HCT116 (cell line): ENCODE results near the gene RPL11. TPM values are rescaled to one million over a fixed set of nuclear protein-coding genes. Genes with fewer than 3 reads are reported as not detected.

ENCODE experiments used
- ATAC-seq: fragments of 200-7000 bp; cut with Tn5 transposase; 2 replicates; pipeline ENCODE4 v1.9.1; 2020; ENCODE audit warnings: mild to moderate bottlenecking, moderate library complexity
- BruUV-seq: library from RNA; stranded (reverse); fragments of 400-500 nt; replicated peaks from 2 replicates; lab custom pipeline; 2021; lab: Mats Ljungman, UMichigan
- CTCF ChIA-PET: fragments of 300-600 bp; sonication (Branson Sonifier 250); formaldehyde crosslinking; loops from one replicate; lab custom pipeline; 2021; ENCODE audit warnings: antibody characterized with exemption; lab: Charles Lee
- POLR2A ChIA-PET: fragments of 300-600, 350-600 bp; sonication (Branson Sonifier 250); formaldehyde crosslinking; loops from one replicate; lab custom pipeline; 2021; ENCODE audit warnings: antibody characterized with exemption; lab: Charles Lee
- RAD21 ChIA-PET, 2 experiments: fragments of 300-600 bp; sonication (Branson Sonifier 250); formaldehyde crosslinking; loops; one replicate each; lab custom pipeline; 2023; ENCODE audit warnings: low total read pairs in 2 of 2; ENCODE audit not compliant: uncharacterized antibody in 2 of 2, unreplicated experiment in 2 of 2, low non-redundant PET in 1 of 2; lab: Charles Lee
- DNase-seq: peaks from one replicate; pipeline ENCODE4 v3.0.0-alpha.2; 2010; ENCODE audit warnings: low read depth, low spot score
- H2AFZ ChIP-seq: fragments of 200-600 bp; shearing (Covaris generic), sonication (generic); 2 replicates; pipeline ENCODE4 v1.6.1; 2017; ENCODE audit warnings: low read depth, mixed run types, mixed read lengths, antibody characterized with exemption, low read length; ENCODE audit not compliant: poor library complexity, severe bottlenecking
- H3K27ac ChIP-seq: 2 replicates; pipeline ENCODE4 v1.5.1; 2012; ENCODE audit warnings: low read depth, low read length
- H3K27me3 ChIP-seq: fragments of 200-600 bp; sonication (generic); 2 replicates; pipeline ENCODE4 v1.6.1; 2016; ENCODE audit warnings: mixed run types, low read length, mixed read lengths; ENCODE audit not compliant: insufficient read depth
- H3K36me3 ChIP-seq, 2 experiments: fragments of 200-500 bp in 1 of 2; fragments of 200-600 bp in 1 of 2; sonication (Bioruptor generic) in 1 of 2; sonication (generic) in 1 of 2; 2 replicates each; pipeline versions ENCODE4 v1.5.1 to v1.6.1; 2014 to 2016; ENCODE audit warnings: low read length in 2 of 2, inconsistent platforms in 1 of 2, mixed read lengths in 1 of 2, mixed run types in 1 of 2; ENCODE audit not compliant: insufficient read depth in 2 of 2, control insufficient read depth in 1 of 2
- H3K4me1 ChIP-seq, 2 experiments: fragments of 200-600 bp in 1 of 2; sonication (generic) in 1 of 2; 2 replicates each; pipeline versions ENCODE4 v1.5.1 to v1.6.1; 2012 to 2017; ENCODE audit warnings: low read length in 2 of 2, inconsistent platforms in 1 of 2, mild to moderate bottlenecking in 1 of 2, mixed read lengths in 1 of 2, mixed run types in 1 of 2, moderate library complexity in 1 of 2; ENCODE audit not compliant: insufficient read depth in 2 of 2, control insufficient read depth in 1 of 2
- H3K4me2 ChIP-seq: fragments of 200-600 bp; sonication (generic); 2 replicates; pipeline ENCODE4 v1.6.1; 2017; ENCODE audit warnings: mixed run types, low read length, mixed read lengths
- H3K4me3 ChIP-seq, 2 experiments: fragments of 200-600 bp in 1 of 2; sonication (generic) in 1 of 2; replicated peaks in 1 of 2; 2 replicates each; pipeline ENCODE4 v1.5.1; 2011 to 2016; ENCODE audit warnings: low read length in 2 of 2, control low read depth in 1 of 2, low read depth in 1 of 2, mild to moderate bottlenecking in 1 of 2, mixed read lengths in 1 of 2, mixed run types in 1 of 2
- H3K79me2 ChIP-seq: fragments of 200-600 bp; sonication (generic); 2 replicates; pipeline ENCODE4 v1.6.1; 2017; ENCODE audit warnings: mild to moderate bottlenecking, mixed run types, low read length, moderate library complexity, mixed read lengths; ENCODE audit not compliant: insufficient read depth
- H3K9ac ChIP-seq: fragments of 200-600 bp; sonication (generic); 2 replicates; pipeline ENCODE4 v1.6.1; 2016; ENCODE audit warnings: low read length, mixed read lengths
- H3K9me2 ChIP-seq: fragments of 200-600 bp; sonication (generic), shearing (Covaris generic); 2 replicates; pipeline ENCODE4 v1.6.1; 2017; ENCODE audit warnings: mixed run types, mild to moderate bottlenecking, moderate library complexity; ENCODE audit not compliant: insufficient read depth
- H3K9me3 ChIP-seq, 2 experiments: fragments of 200-500 bp in 1 of 2; fragments of 200-600 bp in 1 of 2; sonication (Bioruptor generic) in 1 of 2; sonication (generic) in 1 of 2; 2 replicates each; pipeline ENCODE4 v1.6.1; 2014 to 2017; ENCODE audit warnings: low read length in 2 of 2, mixed read lengths in 2 of 2, inconsistent platforms in 1 of 2, low read depth in 1 of 2, mild to moderate bottlenecking in 1 of 2, mixed run types in 1 of 2, moderate library complexity in 1 of 2; ENCODE audit not compliant: control insufficient read depth in 1 of 2, insufficient read depth in 1 of 2
- H4K20me1 ChIP-seq: fragments of 200-600 bp; sonication (generic), shearing (Covaris generic); 2 replicates; pipeline ENCODE4 v1.6.1; 2017; ENCODE audit warnings: mixed run types, mild to moderate bottlenecking, moderate library complexity; ENCODE audit not compliant: insufficient read depth
- POLR2AphosphoS5 ChIP-seq: IDR thresholded peaks from 2 replicates; pipeline ENCODE4 v1.6.1; 2011; ENCODE audit warnings: mild to moderate bottlenecking, low read depth, low read length, moderate library complexity
- REST ChIP-seq: IDR thresholded peaks from 2 replicates; pipeline ENCODE4 v1.6.1; 2012; ENCODE audit warnings: low read depth
- SIN3A ChIP-seq: IDR thresholded peaks from 2 replicates; pipeline ENCODE4 v1.6.1; 2012; ENCODE audit warnings: low read depth
- SP1 ChIP-seq: IDR thresholded peaks from 2 replicates; pipeline ENCODE4 v1.6.1; 2012; ENCODE audit warnings: low read depth
- TCF7L2 ChIP-seq: IDR thresholded peaks from 2 replicates; pipeline ENCODE4 v1.7.0; 2011; ENCODE audit warnings: borderline replicate concordance, inconsistent platforms; ENCODE audit not compliant: insufficient read depth, insufficient read length; ENCODE audit errors: extremely low read depth
- YY1 ChIP-seq: IDR thresholded peaks from 2 replicates; pipeline ENCODE4 v1.6.1; 2011; ENCODE audit warnings: low read length, low read depth, moderate library complexity, mild to moderate bottlenecking; ENCODE audit not compliant: insufficient replicate concordance; ENCODE audit errors: extremely low read depth
- ZNF274 ChIP-seq: fragments of 200-500 bp; sonication (Bioruptor generic); IDR thresholded peaks from 2 replicates; pipeline ENCODE4 v1.6.1; 2014; ENCODE audit warnings: mild to moderate bottlenecking, low read depth, low read length, inconsistent platforms
- intact Hi-C: fragments of 100-400 bp; cut with micrococcal nuclease; formaldehyde crosslinking; loops from 2 replicates; pipeline ENCODE4 v1.10.0; 2022
- total RNA-seq: library from RNA; stranded (reverse); gene quantifications from one replicate; pipeline ENCODE4 v1.2.1, GENCODE V29; 2021; ENCODE audit not compliant: unreplicated experiment

Gene RPL11
- total RNA-seq, 1 experiment from 2014 or later: 1,262 TPM

DNA sequence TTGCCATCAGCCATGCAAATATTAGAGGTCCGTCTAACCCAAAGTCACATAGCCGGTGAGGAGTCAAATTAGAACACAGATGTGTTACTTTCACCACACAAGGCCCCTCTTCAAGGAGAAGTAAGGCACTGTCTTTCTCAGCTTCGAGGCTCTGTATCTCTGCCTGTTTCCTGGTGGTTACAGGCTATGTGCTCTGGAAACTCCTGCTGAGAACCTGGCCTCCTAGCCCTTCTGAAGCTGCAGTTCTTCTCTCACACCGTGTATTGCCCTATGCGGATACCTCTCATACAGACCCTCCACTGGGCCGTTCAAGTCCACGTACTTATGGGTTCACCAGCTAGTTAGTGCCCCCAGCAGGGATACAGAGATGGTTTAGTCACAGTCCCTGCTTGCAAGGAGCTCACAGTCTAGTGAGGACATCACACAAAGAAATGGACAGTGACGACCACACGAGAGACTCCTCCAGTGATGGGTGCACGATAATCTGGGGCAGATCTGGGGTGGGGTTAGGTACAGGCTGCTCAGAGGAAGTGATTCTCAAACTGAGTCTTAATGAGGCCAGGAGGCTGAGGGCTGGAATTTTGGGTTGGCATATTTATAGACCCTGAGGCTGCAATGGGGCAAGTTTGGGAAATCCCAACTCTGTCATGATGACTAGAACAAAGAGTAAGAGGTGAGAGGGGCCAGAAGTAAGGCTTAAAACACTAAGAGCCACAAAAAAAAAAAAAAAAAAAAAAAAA is 28.8 kb downstream of the RPL11 start:
- H2AFZ ChIP-seq: no peak overlapping the region
- DNase-seq: no peak
- RAD21 ChIA-PET: no interaction called here
- TF ChIP-seq REST: no peak
- TF ChIP-seq YY1: no peak
- TF ChIP-seq SP1: no peak
- TF ChIP-seq POLR2AphosphoS5: no peak
- no peak for TF ChIP-seq ZNF274
- TF ChIP-seq SIN3A: no peak
- TF ChIP-seq TCF7L2: no peak
- TF ChIP-seq, all 23 proteins: peak for 0
- no TSS peak for BruUV-seq
- no peaks in the 10 kb centered on the region for H3K27me3 ChIP-seq
- POLR2A ChIA-PET: no interaction called here
- H3K4me3 ChIP-seq: no peak overlapping the region
- no peak for ATAC-seq
- no peak overlapping the region for H3K9ac ChIP-seq
- intact Hi-C loops: no loop called here
- CTCF ChIA-PET: interaction anchor here (0.7 kb wide), 1 partner anchor 63 kb away, joined by 3 read pairs; no protein-coding TSS in a partner anchor
- no peaks in the 10 kb centered on the region for H3K9me3 ChIP-seq
- peaks cover 0 to 11% of the 10 kb centered on the region in 2 experiments; a peak in 2 of 4 replicates for H3K4me1 ChIP-seq
- H4K20me1 ChIP-seq: peaks cover 3% of the 10 kb centered on the region; the same call in 1 of the 2 replicates
- H3K4me2 ChIP-seq: no peak overlapping the region
- H3K27ac ChIP-seq: no peak overlapping the region
- peaks cover 30% of the 10 kb centered on the region; the same call in 1 of the 2 replicates for H3K79me2 ChIP-seq
- H3K36me3 ChIP-seq: no peaks in the 10 kb centered on the region
- H3K9me2 ChIP-seq: no peaks in the 10 kb centered on the region
